Fibroblast of lung (primary cell): ENCODE results near the gene HIVEP3. TPM values are rescaled to one million over a fixed set of nuclear protein-coding genes. Genes with fewer than 3 reads are reported as not detected.

Experiments used
- DNase-seq, 2 donors: peaks; one replicate each; pipeline versions ENCODE4 v3.0.0 to v3.0.0-alpha.2; 2010; ENCODE audit warnings: low read depth in 2 of 2
- H2AFZ ChIP-seq: 2 replicates; pipeline ENCODE4 v1.5.1; 2012; ENCODE audit warnings: low read length, control low read depth, inconsistent platforms
- H3K27ac ChIP-seq: 2 replicates; pipeline ENCODE4 v1.5.1; 2011; ENCODE audit warnings: low read length, control low read depth; ENCODE audit not compliant: insufficient read depth
- H3K27me3 ChIP-seq: 2 replicates; pipeline ENCODE4 v1.5.1; 2011; ENCODE audit warnings: mild to moderate bottlenecking, low read length; ENCODE audit not compliant: control insufficient read depth, insufficient read depth
- H3K36me3 ChIP-seq: 2 replicates; pipeline ENCODE4 v1.5.1; 2011; ENCODE audit warnings: low read length; ENCODE audit not compliant: control insufficient read depth, insufficient read depth
- H3K4me1 ChIP-seq: 2 replicates; pipeline ENCODE4 v1.5.1; 2011; ENCODE audit warnings: low read length; ENCODE audit not compliant: control insufficient read depth, insufficient read depth; ENCODE audit errors: extremely low read depth
- H3K4me2 ChIP-seq: 2 replicates; pipeline ENCODE4 v1.5.1; 2011; ENCODE audit warnings: low read length, control low read depth; ENCODE audit not compliant: insufficient read depth; ENCODE audit errors: extremely low read depth
- H3K4me3 ChIP-seq, 4 experiments: fragments of 200-600 bp in 1 of 4; sonication (generic) in 1 of 4; replicated peaks in 1 of 4; 2 replicates each; pipeline ENCODE4 v1.5.1; 2011 to 2016; ENCODE audit warnings: low read length in 4 of 4, low read depth in 3 of 4, mild to moderate bottlenecking in 3 of 4, control low read depth in 2 of 4, inconsistent platforms in 1 of 4, mixed read lengths in 1 of 4; ENCODE audit not compliant: insufficient read depth in 1 of 4; ENCODE audit errors: control extremely low read depth in 1 of 4
- H3K79me2 ChIP-seq: 2 replicates; pipeline ENCODE4 v1.5.1; 2012; ENCODE audit warnings: mild to moderate bottlenecking, low read length, inconsistent platforms; ENCODE audit not compliant: control insufficient read depth, insufficient read depth
- H3K9ac ChIP-seq: 2 replicates; pipeline ENCODE4 v1.5.1; 2011; ENCODE audit warnings: mild to moderate bottlenecking, low read length, control low read depth; ENCODE audit not compliant: insufficient read depth
- H3K9me3 ChIP-seq: 2 replicates; pipeline ENCODE4 v1.5.1; 2012; ENCODE audit warnings: low read depth, low read length; ENCODE audit not compliant: control insufficient read depth, insufficient read depth
- H4K20me1 ChIP-seq: 2 replicates; pipeline ENCODE4 v1.5.1; 2011; ENCODE audit warnings: low read length; ENCODE audit not compliant: control insufficient read depth, insufficient read depth; ENCODE audit errors: extremely low read depth
- EZH2 ChIP-seq: IDR thresholded peaks from 2 replicates; pipeline ENCODE4 v1.5.1; 2012; ENCODE audit warnings: low read length, control low read depth, mild to moderate bottlenecking; ENCODE audit errors: missing control alignments
- polyA plus RNA-seq, 2 donors: library from polyadenylated mRNA; depleted of rRNA in 1 of 2; stranded (reverse) in 1 of 2; unstranded in 1 of 2; fragments of >200 nt; gene quantifications; 2 replicates each; pipeline ENCODE4 v1.2.1, GENCODE V29; 2011 to 2012; ENCODE audit warnings: missing spikeins in 1 of 2
- total RNA-seq: library from RNA; depleted of rRNA; stranded (reverse); fragments of >200 nt; gene quantifications from 2 replicates; pipeline ENCODE4 v1.2.1, GENCODE V29; 2014
- TF ChIP-seq, protein P1 (sequence below), 2 donors: IDR thresholded peaks in 1 of 2; conservative IDR thresholded peaks in 1 of 2; 1 replicate in 1 of 2; 2 replicates in 1 of 2; pipeline ENCODE4 v1.5.1; 2011 to 2012; ENCODE audit warnings: low read length in 2 of 2, control low read depth in 1 of 2, inconsistent platforms in 1 of 2, low read depth in 1 of 2, mild to moderate bottlenecking in 1 of 2

Gene HIVEP3
- total and polyA plus RNA-seq, 2 donors (not counting 1 experiment from before 2014, with no cell fraction given), result 0.83 to 3.2 TPM

DNA sequence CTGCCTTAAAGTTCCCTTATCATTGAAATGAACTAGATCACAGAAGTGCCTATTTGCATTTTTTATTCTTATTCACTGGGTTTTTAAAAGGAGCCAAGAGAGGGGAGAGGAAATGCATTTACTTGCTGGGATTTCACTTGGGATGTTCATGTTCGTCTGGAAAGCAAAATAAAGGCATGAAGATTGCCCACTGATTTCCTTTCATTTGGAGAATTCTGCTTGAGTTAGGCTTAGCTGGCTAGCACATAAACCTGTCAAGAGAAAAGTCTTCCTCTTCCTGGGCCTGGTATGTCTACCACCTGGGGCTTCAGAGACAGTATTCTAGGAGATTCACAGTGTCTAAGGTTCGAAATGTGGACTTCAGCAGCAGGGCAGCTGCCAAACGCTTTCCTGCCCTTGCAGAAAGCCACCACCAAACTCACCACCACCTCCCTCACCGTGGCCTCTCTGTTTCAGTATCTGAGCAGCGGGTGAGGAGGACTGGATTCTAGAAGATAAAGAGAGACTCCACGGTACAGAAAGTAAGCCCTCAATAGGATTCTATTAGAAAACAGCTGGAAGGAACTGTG lies 44.5 kb downstream of the HIVEP3 start:
- no peaks in the 10 kb centered on the region for H3K27me3 ChIP-seq
- DNase-seq, result no peak
- no peak overlapping the region for H3K4me2 ChIP-seq
- H3K27ac ChIP-seq, result no peak overlapping the region
- no peaks in the 10 kb centered on the region for H3K9me3 ChIP-seq
- H4K20me1 ChIP-seq, result no peaks in the 10 kb centered on the region
- no peak for TF ChIP-seq EZH2
- TF ChIP-seq, protein P1, sequence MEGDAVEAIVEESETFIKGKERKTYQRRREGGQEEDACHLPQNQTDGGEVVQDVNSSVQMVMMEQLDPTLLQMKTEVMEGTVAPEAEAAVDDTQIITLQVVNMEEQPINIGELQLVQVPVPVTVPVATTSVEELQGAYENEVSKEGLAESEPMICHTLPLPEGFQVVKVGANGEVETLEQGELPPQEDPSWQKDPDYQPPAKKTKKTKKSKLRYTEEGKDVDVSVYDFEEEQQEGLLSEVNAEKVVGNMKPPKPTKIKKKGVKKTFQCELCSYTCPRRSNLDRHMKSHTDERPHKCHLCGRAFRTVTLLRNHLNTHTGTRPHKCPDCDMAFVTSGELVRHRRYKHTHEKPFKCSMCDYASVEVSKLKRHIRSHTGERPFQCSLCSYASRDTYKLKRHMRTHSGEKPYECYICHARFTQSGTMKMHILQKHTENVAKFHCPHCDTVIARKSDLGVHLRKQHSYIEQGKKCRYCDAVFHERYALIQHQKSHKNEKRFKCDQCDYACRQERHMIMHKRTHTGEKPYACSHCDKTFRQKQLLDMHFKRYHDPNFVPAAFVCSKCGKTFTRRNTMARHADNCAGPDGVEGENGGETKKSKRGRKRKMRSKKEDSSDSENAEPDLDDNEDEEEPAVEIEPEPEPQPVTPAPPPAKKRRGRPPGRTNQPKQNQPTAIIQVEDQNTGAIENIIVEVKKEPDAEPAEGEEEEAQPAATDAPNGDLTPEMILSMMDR (conservative IDR thresholded peaks at IDR 0.05 in 1 of 2, IDR thresholded peaks at IDR 0.05 in 1 of 2; ENCODE audit: low read depth in 1 of 2, low read length in 2 of 2), result no peak
- H3K9ac ChIP-seq, result no peak overlapping the region
- no peak overlapping the region for H2AFZ ChIP-seq
- no peaks in the 10 kb centered on the region for H3K4me1 ChIP-seq
- H3K36me3 ChIP-seq, result no peaks in the 10 kb centered on the region
- no peaks in the 10 kb centered on the region for H3K79me2 ChIP-seq
- H3K4me3 ChIP-seq, result no peak overlapping the region

DNA sequence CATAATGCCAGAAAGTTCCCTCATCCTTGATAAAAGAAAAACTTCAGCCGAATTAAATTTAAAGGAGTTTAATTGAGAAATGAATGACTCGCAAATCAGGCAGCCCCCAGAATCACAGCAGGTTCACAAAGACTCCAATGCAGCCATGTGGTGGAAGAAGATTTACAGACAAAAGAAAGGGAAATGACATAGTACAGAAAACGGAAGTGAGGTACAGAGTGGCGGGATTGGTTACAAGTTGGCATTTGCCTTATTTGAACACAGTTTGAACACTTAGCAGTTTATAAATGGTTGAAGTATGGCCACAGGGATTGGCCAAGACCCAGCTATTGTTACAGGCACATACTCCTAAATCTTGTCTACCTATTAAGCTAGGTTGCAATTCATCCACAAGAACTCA lies 46.6 kb downstream of the HIVEP3 start:
- no peaks in the 10 kb centered on the region for H3K9me3 ChIP-seq
- DNase-seq, result no peak
- no peaks in the 10 kb centered on the region for H3K36me3 ChIP-seq
- H3K4me2 ChIP-seq, result no peak overlapping the region
- no peak overlapping the region for H3K4me3 ChIP-seq
- H3K79me2 ChIP-seq, result no peaks in the 10 kb centered on the region
- TF ChIP-seq, protein P1 (conservative IDR thresholded peaks at IDR 0.05 in 1 of 2, IDR thresholded peaks at IDR 0.05 in 1 of 2; ENCODE audit: low read depth in 1 of 2, low read length in 2 of 2), result no peak
- no peak for TF ChIP-seq EZH2
- no peak overlapping the region for H3K27ac ChIP-seq
- no peak overlapping the region for H3K9ac ChIP-seq
- no peaks in the 10 kb centered on the region for H3K4me1 ChIP-seq
- no peaks in the 10 kb centered on the region for H4K20me1 ChIP-seq
- no peak overlapping the region for H2AFZ ChIP-seq
- no peaks in the 10 kb centered on the region for H3K27me3 ChIP-seq

DNA sequence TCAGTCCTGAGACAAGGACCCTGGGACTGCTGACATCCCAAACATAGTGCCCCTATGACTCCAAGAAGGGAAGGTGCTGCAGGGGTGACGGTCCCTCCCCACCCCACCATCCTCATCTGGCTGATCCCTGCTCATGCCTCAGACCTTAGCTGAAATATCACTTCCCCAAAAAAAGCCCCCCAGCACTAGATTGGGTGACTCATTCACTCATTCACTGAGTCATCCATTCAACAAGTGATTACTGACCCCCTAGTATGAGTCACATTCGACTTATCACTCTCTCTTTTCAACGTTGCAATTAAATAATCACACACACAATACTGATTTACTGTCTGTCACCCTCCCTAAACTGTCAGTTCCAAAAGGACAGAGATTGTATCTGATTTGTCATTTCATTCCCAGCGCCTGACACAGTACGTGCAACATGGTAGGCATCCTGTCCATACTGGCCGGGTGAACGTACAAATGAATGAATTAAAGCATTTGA lies 48.6 kb downstream of the HIVEP3 start:
- no peaks in the 10 kb centered on the region for H3K27me3 ChIP-seq

More for the DNA sequence above, 48.6 kb downstream of the HIVEP3 start:
- Histone ChIP-seq H3K36me3 (no peaks in the 10 kb centered on the region), H3K9me3 (no peaks in the 10 kb centered on the region), H3K4me1 (no peaks in the 10 kb centered on the region), H3K4me2 (no peak overlapping the region), H3K79me2 (no peaks in the 10 kb centered on the region), H2AFZ (no peak overlapping the region), H4K20me1 (no peaks in the 10 kb centered on the region), H3K9ac (no peak overlapping the region), H3K4me3 (no peak overlapping the region), H3K27ac (no peak overlapping the region)
- no peak for TF ChIP-seq EZH2
- TF ChIP-seq, protein P1 (conservative IDR thresholded peaks at IDR 0.05 in 1 of 2, IDR thresholded peaks at IDR 0.05 in 1 of 2; ENCODE audit: low read depth in 1 of 2, low read length in 2 of 2), result no peak
- peak; percentile 34 to 85 for DNase-seq
